Lung (tissue), 12 donors: ENCODE data around the gene DNAAF1. TPM values are rescaled to one million over a fixed set of nuclear protein-coding genes. Genes with fewer than 3 reads are reported as not detected.

Experiments
- ATAC-seq: fragments of 200-7000 bp; cut with Tn5 transposase; one replicate; pipeline ENCODE4 v1.9.1; 2020; ENCODE audit warnings: moderate number of reproducible peaks; ENCODE audit not compliant: insufficient read depth, low FRiP score
- DNase-seq, 3 donors: peaks; one replicate each; pipeline ENCODE4 v3.0.0-alpha.2; 2013 to 2017
- H3K27ac ChIP-seq, 2 donors: one replicate each; pipeline ENCODE4 v1.5.1; 2013; ENCODE audit warnings: mild to moderate bottlenecking in 2 of 2, moderate library complexity in 2 of 2, control low read depth in 1 of 2, inconsistent platforms in 1 of 2, low read depth in 1 of 2, low read length in 1 of 2
- H3K27me3 ChIP-seq, 3 donors: one replicate each; pipeline ENCODE4 v1.5.1; 2013; ENCODE audit warnings: low read length in 2 of 3; ENCODE audit not compliant: control insufficient read depth in 3 of 3, insufficient read depth in 3 of 3
- H3K36me3 ChIP-seq, 4 donors: one replicate each; pipeline ENCODE4 v1.5.1; 2013; ENCODE audit warnings: low read length in 4 of 4, mild to moderate bottlenecking in 1 of 4, moderate library complexity in 1 of 4; ENCODE audit not compliant: control insufficient read depth in 4 of 4, insufficient read depth in 4 of 4
- H3K4me1 ChIP-seq, 5 donors: one replicate each; pipeline ENCODE4 v1.5.1; 2013; ENCODE audit warnings: low read length in 5 of 5, mild to moderate bottlenecking in 2 of 5, moderate library complexity in 1 of 5; ENCODE audit not compliant: control insufficient read depth in 5 of 5, insufficient read depth in 5 of 5
- H3K4me3 ChIP-seq: one replicate; pipeline ENCODE4 v1.5.1; 2013; ENCODE audit warnings: mild to moderate bottlenecking, control low read depth, moderate library complexity
- H3K9ac ChIP-seq, 2 donors: one replicate each; pipeline ENCODE4 v1.5.1; 2013; ENCODE audit warnings: low read length in 2 of 2, control low read depth in 1 of 2; ENCODE audit not compliant: insufficient read depth in 1 of 2
- H3K9me3 ChIP-seq, 4 donors: one replicate each; pipeline ENCODE4 v1.5.1; 2013; ENCODE audit warnings: low read length in 3 of 4, mild to moderate bottlenecking in 1 of 4, moderate library complexity in 1 of 4; ENCODE audit not compliant: control insufficient read depth in 4 of 4, insufficient read depth in 3 of 4
- CTCF ChIP-seq: IDR thresholded peaks from 2 replicates; pipeline ENCODE4 v1.5.1; 2012; ENCODE audit warnings: mild to moderate bottlenecking; ENCODE audit errors: control extremely low read depth, extremely low read depth
- WGBS, 2 donors: extraction: QIAGEN DNeasy Blood & Tissue Kit; methylation state at CpG; one replicate each; pipeline ENCODE4 v1.1.7; 2013; 5-methylcytosine and 5-hydroxymethylcytosine counted together
- polyA plus RNA-seq, 2 donors: library from polyadenylated mRNA; stranded (reverse); fragments of 200-250 nt; gene quantifications; one replicate each; pipeline ENCODE4 v1.2.1, GENCODE V29; 2013
- total RNA-seq, 2 donors: library from RNA; depleted of rRNA in 1 of 2; stranded (reverse); fragments of >200 nt in 1 of 2; gene quantifications; one replicate each; pipeline ENCODE4 v1.2.1, GENCODE V29; 2014 to 2021
- donor health status: control.
- donor health status: control.
- donor health status: Bipolar disorder and iron deficiency.
- donor health status: healthy.
- donor health status: DM: yes; HTN: yes; CAD: no.

The DNAAF1 gene
- total and polyA plus RNA-seq, 4 donors: 11.5 to 38.5 (median 12.4) TPM

- no peak overlapping the region for H3K4me3 ChIP-seq
- H3K27ac ChIP-seq: no peak overlapping the region
- H3K4me1 ChIP-seq: peaks cover 0 to 19% (median 2%) of the 10 kb centered on the region in 5 donors
- H3K9me3 ChIP-seq: no peaks in the 10 kb centered on the region
- no peaks in the 10 kb centered on the region for H3K27me3 ChIP-seq
- H3K36me3 ChIP-seq: no peaks in the 10 kb centered on the region
- DNase-seq: no peak
- no peak overlapping the region for H3K9ac ChIP-seq
- no peak for ATAC-seq
- no peak for TF ChIP-seq CTCF
- 87 to 91% methylated on average over 8 of the region's 8 CpGs for WGBS, 2 donors
Observed at GRCh38 chr16:84137287-84137686, 7.8 kb upstream of the DNAAF1 start.

GRCh38 chr16:84137769-84138357 is 7.2 kb upstream of the DNAAF1 start:
- Histone ChIP-seq H3K27ac (no peak overlapping the region), H3K27me3 (no peaks in the 10 kb centered on the region), H3K4me1 (peaks cover 0 to 19% (median 2%) of the 10 kb centered on the region in 5 donors), H3K36me3 (no peaks in the 10 kb centered on the region), H3K9ac (no peak overlapping the region), H3K4me3 (no peak overlapping the region), H3K9me3 (no peaks in the 10 kb centered on the region)
- TF ChIP-seq CTCF: no peak
- ATAC-seq (no peak), DNase-seq (no peak)
- 93 to 96% methylated on average over 7 of the region's 7 CpGs for WGBS, 2 donors

DNA sequence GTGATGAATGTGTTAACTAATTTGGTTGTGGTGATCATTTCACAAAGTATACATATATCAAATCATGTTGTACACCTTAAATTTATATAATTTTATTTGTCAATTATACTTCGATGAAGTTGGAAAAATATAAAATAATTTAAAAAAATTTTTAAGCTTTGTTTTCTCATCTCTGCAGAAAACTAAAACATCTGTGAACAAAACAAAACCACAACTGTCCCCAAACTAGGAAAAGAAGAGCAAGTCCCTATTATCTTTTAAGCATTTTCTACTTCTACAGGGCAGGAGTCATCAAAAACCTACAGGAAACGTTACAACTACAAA is 6.6 kb upstream of the DNAAF1 start:
- peaks cover 0 to 21% (median 2%) of the 10 kb centered on the region in 5 donors for H3K4me1 ChIP-seq
- WGBS, 2 donors: 54 to 71% methylated on average over 2 of the region's 2 CpGs
- no peak for ATAC-seq
- no peak for TF ChIP-seq CTCF
- no peak for DNase-seq
- H3K4me3 ChIP-seq: no peak overlapping the region
- H3K27me3 ChIP-seq: no peaks in the 10 kb centered on the region
- H3K9ac ChIP-seq: no peak overlapping the region
- no peaks in the 10 kb centered on the region for H3K36me3 ChIP-seq
- H3K9me3 ChIP-seq: no peaks in the 10 kb centered on the region
- H3K27ac ChIP-seq: peak overlapping the region in 1 of 2 donors; percentile 60
